Activated naive CD4-positive, alpha-beta T cell treated with Interleukin-2 at 50 U/mL for 16 hours (primary cell): Measurements from ENCODE around the gene MDFIC2.
"Not testable (repeated sequence)": the region's sequence is repeated elsewhere in the genome, so short reads cannot be mapped to it uniquely, and the experiment has no call there.

Experiments used
- DNase-seq: peaks from one replicate; pipeline ENCODE4 v3.0.0-alpha.2; 2020

The MDFIC2 gene

GRCh38 chr3:70312336-70312735 is at the start of gene MDFIC2:
MDFIC2 (minus strand) TSS chr3:70312638; CDS start chr3:70311973, 665 bp downstream.
- DNase-seq, result no peak

GRCh38 chr3:70360979-70361760 is 48.7 kb upstream of the MDFIC2 start:
- no peak for DNase-seq

- DNase-seq, result no peak
These were observed 47.3 kb upstream of the MDFIC2 start for GRCh38 chr3:70359711-70360110.

GRCh38 chr3:70358978-70359580 is 46.6 kb upstream of the MDFIC2 start:
- DNase-seq, result no peak

GRCh38 chr3:70352215-70352614 is 39.8 kb upstream of the MDFIC2 start:
- DNase-seq, result no peak

GRCh38 chr3:70342149-70342548 is 29.7 kb upstream of the MDFIC2 start:
- DNase-seq, result no peak

GRCh38 chr3:70336885-70337284 is 24.4 kb upstream of the MDFIC2 start:
- DNase-seq, result not testable (repeated sequence)

GRCh38 chr3:70333080-70333479 is 20.6 kb upstream of the MDFIC2 start:
- DNase-seq, result no peak

- DNase-seq, result no peak
These were observed 2.6 kb upstream of the MDFIC2 start for GRCh38 chr3:70315021-70315420.

- no peak for DNase-seq
These were observed 1.6 kb downstream of the MDFIC2 start for GRCh38 chr3:70310809-70311208.

GRCh38 chr3:70309591-70309990 is 2.8 kb downstream of the MDFIC2 start:
- no peak for DNase-seq

- DNase-seq, result no peak
These were observed 3.7 kb downstream of the MDFIC2 start for GRCh38 chr3:70308760-70309159.

GRCh38 chr3:70306736-70307135 is 5.7 kb downstream of the MDFIC2 start:
- no peak for DNase-seq

- no peak for DNase-seq
These were observed 14.1 kb downstream of the MDFIC2 start for GRCh38 chr3:70298385-70298784.

- no peak for DNase-seq
These were observed 21.3 kb downstream of the MDFIC2 start for GRCh38 chr3:70291097-70291482.

GRCh38 chr3:70290431-70291096 is 21.9 kb downstream of the MDFIC2 start:
- DNase-seq, result not testable (repeated sequence)

GRCh38 chr3:70281663-70282062 is 30.8 kb downstream of the MDFIC2 start:
- DNase-seq, result no peak

GRCh38 chr3:70277304-70277703 is 35.1 kb downstream of the MDFIC2 start:
- DNase-seq, result no peak

GRCh38 chr3:70276901-70277300 is 35.5 kb downstream of the MDFIC2 start:
- DNase-seq, result no peak

GRCh38 chr3:70273492-70273891 is 38.9 kb downstream of the MDFIC2 start:
- DNase-seq, result no peak

GRCh38 chr3:70272798-70273197 is 39.6 kb downstream of the MDFIC2 start:
- DNase-seq, result no peak

GRCh38 chr3:70264122-70264780 is 48.2 kb downstream of the MDFIC2 start:
- DNase-seq, result no peak

GRCh38 chr3:70261283-70261682 is 51.2 kb downstream of the MDFIC2 start:
- DNase-seq, result no peak

GRCh38 chr3:70256566-70256965 is 55.9 kb downstream of the MDFIC2 start:
- no peak for DNase-seq
